ENCODE results near the gene SMAGP. TPM values are rescaled to one million over a fixed set of nuclear protein-coding genes. Genes with fewer than 3 reads are reported as not detected.

Gene SMAGP
- total and polyA plus RNA-seq, 2 of the 4 experiments (the other 2 are of a cell fraction), result 12.2 to 42.7 TPM

DNA sequence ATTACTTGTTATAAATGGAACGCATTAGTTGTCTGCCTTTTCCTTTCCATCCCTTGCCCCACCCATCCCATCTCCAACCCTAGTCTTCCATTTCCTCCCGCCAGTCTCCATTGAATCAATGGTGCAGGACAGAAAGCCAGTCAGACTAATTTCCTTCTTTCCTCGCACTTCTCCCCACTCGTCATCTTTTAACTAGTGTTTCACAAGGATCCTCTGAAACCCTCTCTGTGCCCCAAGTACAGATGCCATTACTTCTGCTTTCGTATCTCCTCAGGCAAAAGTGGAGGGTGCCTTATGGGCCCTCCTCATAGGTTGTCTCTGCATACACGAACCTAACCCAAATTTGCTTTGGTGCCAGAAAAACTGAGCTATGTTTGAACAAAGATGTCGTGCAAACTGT, 27.3 kb downstream of the SMAGP start:
- in situ Hi-C loops (cut with MboI; ENCODE audit: low sequenced_read_pairs) (no loop called here), intact Hi-C loops (cut with micrococcal nuclease) (no loop called here), dilution Hi-C loops (cut with HindIII; ENCODE audit: low sequenced_read_pairs, unreplicated experiment) (no loop called here)
- CTCF ChIA-PET, result no interaction called here
- H3K9ac ChIP-seq (ENCODE audit: low read depth, low read length), result no peak overlapping the region
- H3K4me2 ChIP-seq (ENCODE audit: low read depth, low read length), result no peak overlapping the region
- no peak overlapping the region for H2AFZ ChIP-seq (replicated peaks; ENCODE audit: low read length, poor library complexity)
- WGBS, 2 experiments (ENCODE audit: extremely low coverage in 2 of 2, insufficient read length in 1 of 2), result 81% methylated on average over 4 of the region's 7 CpGs; no CpG with 5 or more reads in 1 of the 2 experiments
- no peak overlapping the region for H2AK9ac ChIP-seq (replicated peaks; ENCODE audit: low read depth, low read length, poor library complexity)
- H2BK120ac ChIP-seq (ENCODE audit: low read depth, low read length), result no peak overlapping the region
- H3K9me1 ChIP-seq (ENCODE audit: insufficient read depth, low read length), result peaks cover 22% of the 10 kb centered on the region
- no peak overlapping the region for H3K18ac ChIP-seq (ENCODE audit: low read depth, low read length)
- H2BK15ac ChIP-seq (ENCODE audit: low read depth, low read length), result no peak overlapping the region
- H4K8ac ChIP-seq (ENCODE audit: low read depth in 2 of 2, low read length in 2 of 2), result no peak overlapping the region
- H3K27ac ChIP-seq (ENCODE audit: insufficient read depth, low read length), result no peak overlapping the region
- no peak overlapping the region for H3K23ac ChIP-seq (ENCODE audit: low read depth, low read length)
- no peak overlapping the region for H4K91ac ChIP-seq (ENCODE audit: insufficient read depth, low read depth, low read length)
- no peak overlapping the region for H3K4me3 ChIP-seq (ENCODE audit: insufficient read depth, low read depth, low read length)
- H3K27me3 ChIP-seq (ENCODE audit: control insufficient read depth, insufficient read depth, low read length), result no peaks in the 10 kb centered on the region
- ATAC-seq (ENCODE audit: low read depth) (no peak), DNase-seq (no peak)
- H2AK5ac ChIP-seq (ENCODE audit: low read depth, low read length), result no peak overlapping the region
- no peak overlapping the region for H2BK5ac ChIP-seq (ENCODE audit: low read depth, low read length, poor library complexity, severe bottlenecking)
- no peak overlapping the region for H2BK20ac ChIP-seq (ENCODE audit: low read depth, low read length)
- no peaks in the 10 kb centered on the region for H3K9me3 ChIP-seq (ENCODE audit: control insufficient read depth, insufficient read depth, low read length)
- no peak overlapping the region for H3K14ac ChIP-seq (replicated peaks; ENCODE audit: low read depth, low read length)
- peaks cover 37% of the 10 kb centered on the region for H3K36me3 ChIP-seq (ENCODE audit: control insufficient read depth, insufficient read depth, low read length)
- no peak overlapping the region for H3K4ac ChIP-seq (ENCODE audit: low read depth, low read length)
- H4K5ac ChIP-seq (ENCODE audit: low read depth, low read length), result no peak overlapping the region
- no peak overlapping the region for H3K56ac ChIP-seq (ENCODE audit: extremely low read depth, insufficient read depth, low read length)
- no peak for TF ChIP-seq MXI1 (IDR thresholded peaks at IDR 0.05; ENCODE audit: borderline replicate concordance, low read depth, low read length)
- TF ChIP-seq, protein P1, sequence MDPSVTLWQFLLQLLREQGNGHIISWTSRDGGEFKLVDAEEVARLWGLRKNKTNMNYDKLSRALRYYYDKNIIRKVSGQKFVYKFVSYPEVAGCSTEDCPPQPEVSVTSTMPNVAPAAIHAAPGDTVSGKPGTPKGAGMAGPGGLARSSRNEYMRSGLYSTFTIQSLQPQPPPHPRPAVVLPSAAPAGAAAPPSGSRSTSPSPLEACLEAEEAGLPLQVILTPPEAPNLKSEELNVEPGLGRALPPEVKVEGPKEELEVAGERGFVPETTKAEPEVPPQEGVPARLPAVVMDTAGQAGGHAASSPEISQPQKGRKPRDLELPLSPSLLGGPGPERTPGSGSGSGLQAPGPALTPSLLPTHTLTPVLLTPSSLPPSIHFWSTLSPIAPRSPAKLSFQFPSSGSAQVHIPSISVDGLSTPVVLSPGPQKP (IDR thresholded peaks at IDR 0.05; ENCODE audit: borderline replicate concordance, low read depth, low read length), result no peak
- no peak for TF ChIP-seq POLR2A (IDR thresholded peaks at IDR 0.05; ENCODE audit: low read depth, low read length)
- POLR2A ChIA-PET (ENCODE audit: unreplicated experiment), result no interaction called here
- peaks cover 18% of the 10 kb centered on the region for H3K4me1 ChIP-seq (ENCODE audit: control insufficient read depth, insufficient read depth, low read length)
- TSS peak; percentile 76 for BruUV-seq (replicated peaks)
- H3K79me1 ChIP-seq (ENCODE audit: low read depth in 1 of 2, low read length in 2 of 2), result peaks cover 29 to 80% of the 10 kb centered on the region in 2 experiments
- peaks cover 9% of the 10 kb centered on the region; the same call in 1 of the 2 replicates for H4K20me1 ChIP-seq (ENCODE audit: insufficient read depth, low read length)

Measured in IMR-90 (cell line).